Measurements from ENCODE around the gene CCDC50.

The CCDC50 gene

GRCh38 chr3:191328962-191329653 is at the start of gene CCDC50:
TSS of gene CCDC50 (plus strand) at chr3:191329394. CDS start at chr3:191329675, 281 bp downstream.
- peak in 2 of 4 experiments; percentile 1 to 2 for DNase-seq

DNA sequence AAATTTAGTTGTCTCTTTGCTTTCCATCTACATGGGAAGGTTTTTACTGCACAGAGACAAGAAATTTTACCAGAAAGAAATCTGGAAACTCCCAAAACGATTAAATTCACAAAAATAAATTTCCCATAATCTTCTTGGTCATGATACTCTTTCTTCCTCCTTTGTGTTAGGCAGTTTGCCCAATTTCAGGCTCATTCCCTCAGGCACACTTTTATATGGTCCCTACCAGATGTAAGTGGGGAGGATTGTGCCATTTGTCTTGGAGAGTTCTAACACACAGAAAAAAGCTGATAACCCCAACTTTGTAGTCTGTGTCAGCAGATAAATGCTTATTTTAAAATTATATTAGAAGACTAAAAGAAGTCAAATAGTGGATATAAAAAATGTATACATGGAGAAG is 49.1 kb upstream of the CCDC50 start:
- no peak for DNase-seq

GRCh38 chr3:191280882-191281281 is 48.3 kb upstream of the CCDC50 start:
- DNase-seq, result no peak

DNA sequence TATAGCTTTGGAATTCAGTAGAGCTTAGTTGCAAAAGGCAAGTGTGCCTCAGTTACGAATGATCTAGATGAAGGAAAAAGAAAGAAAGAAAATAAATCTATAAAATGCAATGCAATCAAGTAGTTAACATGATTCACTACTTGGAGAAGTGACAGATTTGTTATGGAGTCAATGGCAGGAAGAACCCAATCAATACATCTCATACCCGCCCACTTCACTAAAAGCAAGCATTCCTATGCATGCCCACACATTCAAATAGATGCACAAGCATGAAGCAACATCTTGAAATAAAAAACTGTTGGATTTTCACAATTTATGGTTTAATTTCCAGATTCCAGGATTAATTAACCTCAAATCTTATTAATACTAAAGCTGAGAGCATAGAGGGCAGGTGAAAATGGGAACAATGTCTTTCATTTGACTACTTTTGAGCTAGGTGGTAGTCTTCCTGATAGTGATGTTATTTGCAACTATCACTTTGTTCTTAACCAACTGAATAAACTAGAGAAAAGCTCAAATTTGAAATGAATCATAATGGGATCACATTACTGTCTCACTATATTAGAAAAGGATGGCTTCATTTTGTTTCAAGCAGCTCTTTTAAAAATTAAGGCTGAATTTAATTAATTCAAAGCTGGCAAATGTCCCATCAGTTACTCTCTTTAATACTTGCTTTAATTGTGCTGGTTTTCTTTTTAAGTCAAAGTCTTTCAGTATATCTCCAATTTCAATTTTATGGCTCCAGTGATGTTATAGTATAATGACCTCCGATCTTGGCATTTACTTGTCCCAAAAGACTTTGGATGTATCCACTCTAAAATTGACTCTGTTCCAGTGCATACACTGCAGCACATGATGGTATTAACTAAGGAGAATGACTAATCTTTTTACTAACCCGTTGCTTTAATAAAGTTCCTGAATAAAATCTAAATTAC is 46.7 kb upstream of the CCDC50 start:
- DNase-seq, result no peak

DNA sequence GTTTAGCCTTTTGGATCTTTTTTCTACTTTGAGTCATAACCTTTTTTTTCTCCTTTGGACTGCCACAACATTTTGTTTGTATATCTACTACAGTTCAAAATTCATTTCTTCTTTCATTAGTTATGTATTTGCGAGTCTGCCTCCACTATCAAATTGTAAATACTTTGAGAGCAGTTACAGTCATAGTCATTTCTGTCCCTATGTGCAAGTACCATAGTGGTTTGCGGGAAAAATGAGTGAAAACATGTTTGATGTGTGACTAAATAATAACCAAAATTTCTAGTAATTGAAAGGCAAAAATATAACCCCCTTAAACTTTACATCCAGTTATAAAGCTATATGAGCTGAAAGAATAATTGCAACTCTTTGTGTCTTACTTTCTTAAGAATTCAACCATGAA is 45.8 kb upstream of the CCDC50 start:
- DNase-seq, result no peak

GRCh38 chr3:191290311-191291025 is 38.7 kb upstream of the CCDC50 start:
- no peak for DNase-seq

DNA sequence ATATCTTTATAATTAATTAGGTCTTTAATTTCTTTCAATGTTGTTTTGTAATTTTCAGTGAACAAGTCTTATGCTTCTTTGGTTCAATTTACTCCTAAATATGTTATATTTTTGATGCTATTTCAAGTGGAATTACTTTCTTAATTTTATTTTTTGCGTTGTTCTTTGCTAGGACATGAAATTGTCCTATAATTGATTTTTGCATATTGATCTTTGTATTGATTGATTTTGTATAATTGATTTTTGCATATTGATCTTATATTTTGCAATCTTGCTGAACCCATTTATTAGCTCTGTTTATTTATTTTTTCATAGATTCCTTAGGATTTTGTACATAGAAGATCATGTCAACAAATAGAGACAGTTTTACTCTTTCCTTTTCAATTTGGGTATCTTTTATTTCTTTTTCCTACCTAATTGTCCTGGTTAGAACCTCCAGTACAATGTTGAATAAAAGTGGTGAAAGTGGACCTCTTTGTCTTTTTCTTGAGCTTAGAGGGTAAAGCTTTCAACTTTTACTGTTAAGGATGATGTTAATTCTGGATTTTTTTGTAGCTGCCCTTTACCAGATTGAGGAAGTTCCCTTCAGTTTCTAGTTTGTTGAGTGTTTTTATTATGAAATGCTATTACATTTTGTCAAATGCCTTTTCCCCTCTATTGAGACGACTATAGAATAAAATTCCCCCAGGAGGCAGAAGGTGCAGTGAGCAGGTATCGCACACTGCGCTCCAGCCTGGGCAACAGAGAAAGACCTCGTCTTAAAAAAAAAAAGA is 36.8 kb upstream of the CCDC50 start:
- no peak for DNase-seq

DNA sequence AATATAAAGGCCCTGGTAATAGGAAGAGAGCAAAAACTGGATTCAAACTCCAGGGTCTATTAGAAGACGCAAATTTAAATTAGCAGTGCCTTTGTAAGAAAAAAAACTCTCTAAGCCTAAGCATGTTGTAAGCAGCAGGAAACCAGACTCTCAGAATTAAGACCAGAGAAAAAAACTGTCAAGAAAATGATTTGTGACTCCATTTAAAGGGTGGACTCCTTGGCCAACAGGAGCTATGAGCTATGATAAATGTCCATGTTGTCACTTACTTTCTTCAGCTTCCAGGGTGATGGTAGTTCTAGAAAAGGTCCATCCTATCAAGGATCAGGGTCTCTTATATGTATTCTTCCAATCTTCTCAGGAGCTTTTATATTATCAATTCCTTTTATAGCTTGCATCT is 34.9 kb upstream of the CCDC50 start:
- DNase-seq, result no peak

DNA sequence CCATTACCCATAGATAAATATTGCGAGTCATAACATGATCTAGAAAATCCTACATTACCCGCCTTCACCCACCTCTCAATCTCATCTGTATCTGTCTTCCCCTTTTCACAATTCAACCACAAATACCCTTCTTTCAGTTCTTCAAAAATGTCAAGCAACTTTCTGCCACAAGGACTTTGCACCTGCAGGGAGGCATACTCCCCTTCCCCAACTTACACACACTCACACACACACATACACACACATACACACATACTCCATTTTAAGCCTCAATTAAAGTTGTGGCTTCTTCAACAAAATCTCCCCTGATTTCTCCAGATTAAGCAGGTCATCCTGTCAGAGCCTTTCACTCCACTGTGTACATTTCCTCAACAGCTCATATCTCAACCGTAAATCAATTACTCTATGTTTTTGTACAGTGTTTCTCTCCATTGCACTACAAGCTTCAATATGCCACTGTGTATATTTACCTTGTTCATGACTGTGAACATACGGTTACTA is 33.1 kb upstream of the CCDC50 start:
- DNase-seq, result no peak

DNA sequence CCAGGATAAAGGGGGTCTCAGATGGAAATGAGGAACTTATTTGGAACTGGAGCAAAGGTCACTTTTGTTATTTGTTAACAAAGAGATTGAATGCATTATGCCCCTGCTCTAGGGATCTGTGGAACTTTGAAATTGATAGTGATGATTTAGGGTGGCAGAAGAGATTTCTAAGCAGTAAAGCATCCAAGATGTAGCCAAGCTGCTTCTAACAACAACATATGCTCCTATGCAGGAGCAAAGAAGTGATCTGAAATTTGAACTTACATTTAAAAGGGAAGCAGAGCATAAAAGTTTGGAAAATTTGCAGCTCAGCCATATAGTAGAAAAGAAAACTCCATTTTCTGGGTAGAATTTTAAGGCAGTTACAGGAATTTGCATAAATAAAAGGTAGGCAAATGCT is 30.3 kb upstream of the CCDC50 start:
- DNase-seq, result no peak

- DNase-seq, result no peak
Measured at GRCh38 chr3:191300422-191300821, 28.8 kb upstream of the CCDC50 start.

DNA sequence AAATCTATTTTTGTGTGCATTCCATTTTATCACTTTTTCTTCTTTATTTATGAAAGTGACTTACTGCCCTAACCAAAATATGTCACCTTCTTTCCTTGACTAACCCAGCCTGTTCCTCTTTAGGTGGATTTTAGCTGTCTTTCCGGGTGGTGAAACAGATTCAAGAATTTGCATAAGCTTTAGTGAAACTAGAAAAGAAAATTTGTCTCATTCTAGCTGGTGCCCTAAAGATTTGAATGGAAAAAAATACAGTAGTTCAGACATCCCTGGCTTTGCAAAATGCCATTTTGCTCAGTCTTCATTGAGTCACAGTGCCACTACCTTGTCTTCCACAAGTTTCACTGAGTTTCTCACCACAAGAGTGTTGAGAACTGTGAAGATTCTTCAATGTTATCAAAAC is 28.2 kb upstream of the CCDC50 start:
- no peak for DNase-seq

- no peak for DNase-seq
Measured at GRCh38 chr3:191301782-191302411, 27.3 kb upstream of the CCDC50 start.

DNA sequence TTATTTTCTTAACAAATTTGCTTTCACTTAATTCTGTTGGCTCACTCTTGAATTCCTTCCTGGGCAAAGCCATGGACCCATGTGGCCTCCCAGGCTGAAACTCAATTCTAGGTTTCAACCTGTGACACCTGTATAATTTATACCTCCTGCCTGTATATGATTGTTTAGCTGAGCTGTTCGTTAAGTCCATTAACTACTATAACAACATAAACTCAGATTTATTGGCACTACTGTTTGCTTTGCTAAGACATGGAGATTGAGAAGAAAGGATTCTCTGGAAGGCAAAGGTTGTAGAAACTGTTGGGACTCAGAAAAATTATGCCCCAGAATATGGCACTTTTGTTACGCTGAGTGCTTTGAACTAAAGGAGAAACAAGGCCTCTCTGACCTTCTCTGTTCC is 26.7 kb upstream of the CCDC50 start:
- no peak for DNase-seq

DNA sequence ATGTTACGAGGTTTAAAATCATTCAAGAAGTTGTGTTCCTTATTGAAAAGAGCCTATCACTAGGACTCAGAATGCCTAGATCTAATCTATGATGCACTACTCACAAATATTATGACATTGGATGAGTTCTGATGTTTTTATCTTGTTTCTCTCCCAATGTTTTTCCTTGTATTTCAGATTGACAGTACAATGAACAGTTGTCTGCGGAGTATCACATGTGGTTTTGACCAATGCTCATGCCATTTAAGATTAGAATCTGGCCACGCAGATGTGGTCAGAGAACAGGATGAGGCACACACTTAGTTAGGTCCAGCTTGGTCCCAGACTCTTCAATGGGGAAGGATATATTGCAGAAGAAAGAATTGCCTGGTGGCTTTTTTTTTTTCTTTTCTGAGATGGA is 25.6 kb upstream of the CCDC50 start:
- no peak for DNase-seq

DNA sequence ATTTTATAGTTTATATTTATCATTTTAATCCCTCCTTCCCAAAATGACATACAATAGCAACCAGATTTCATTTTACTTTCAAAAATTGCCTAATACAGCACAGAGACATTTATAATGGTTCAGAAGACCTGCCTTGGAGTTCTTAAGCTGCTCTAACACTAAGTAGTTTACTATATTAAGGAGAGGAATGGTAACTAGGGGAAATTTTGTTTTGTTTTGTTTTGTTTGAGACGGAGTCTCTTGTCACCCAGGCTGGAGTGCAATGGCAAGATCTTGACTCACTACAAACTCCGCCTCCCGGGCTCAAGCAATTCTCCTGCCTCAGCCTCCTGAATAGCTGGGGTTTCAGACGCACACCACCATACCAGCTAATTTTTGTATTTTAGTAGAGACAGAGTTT is 22.8 kb upstream of the CCDC50 start:
- no peak for DNase-seq

GRCh38 chr3:191307341-191307740 is 21.9 kb upstream of the CCDC50 start:
- DNase-seq, result no peak

DNA sequence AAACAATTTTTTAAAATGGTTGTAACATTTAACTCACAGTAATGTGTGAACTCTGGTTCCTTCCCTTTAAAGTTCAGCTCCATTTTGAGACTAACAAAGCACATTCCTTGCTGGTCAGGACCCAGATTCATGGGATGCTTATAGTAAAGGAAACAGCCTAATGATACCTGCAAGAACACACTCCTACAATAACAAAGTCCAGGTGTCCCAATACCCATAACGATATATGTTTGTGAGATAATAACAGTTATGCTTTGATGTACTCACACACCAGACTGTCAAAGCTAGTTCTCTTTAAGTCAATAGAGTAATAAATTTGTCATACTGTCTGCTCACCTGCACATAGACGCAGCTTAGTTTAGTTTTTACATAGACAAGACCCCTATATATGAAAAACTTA is 15.9 kb upstream of the CCDC50 start:
- no peak for DNase-seq

- no peak for DNase-seq
Measured at GRCh38 chr3:191314109-191314728, 15.0 kb upstream of the CCDC50 start.

GRCh38 chr3:191316876-191317603 is 12.2 kb upstream of the CCDC50 start:
- no peak for DNase-seq

- DNase-seq, result no peak
Measured at GRCh38 chr3:191320316-191320715, 8.9 kb upstream of the CCDC50 start.
